Fibroblast of lung (primary cell): ENCODE data around the gene CCDC47. TPM values are rescaled to one million over a fixed set of nuclear protein-coding genes. Genes with fewer than 3 reads are reported as not detected.

Source experiments
- DNase-seq, 2 donors: peaks; one replicate each; pipeline versions ENCODE4 v3.0.0 to v3.0.0-alpha.2; 2010; ENCODE audit warnings: low read depth in 2 of 2
- H2AFZ ChIP-seq: 2 replicates; pipeline ENCODE4 v1.5.1; 2012; ENCODE audit warnings: low read length, control low read depth, inconsistent platforms
- H3K27ac ChIP-seq: 2 replicates; pipeline ENCODE4 v1.5.1; 2011; ENCODE audit warnings: low read length, control low read depth; ENCODE audit not compliant: insufficient read depth
- H3K27me3 ChIP-seq: 2 replicates; pipeline ENCODE4 v1.5.1; 2011; ENCODE audit warnings: mild to moderate bottlenecking, low read length; ENCODE audit not compliant: control insufficient read depth, insufficient read depth
- H3K36me3 ChIP-seq: 2 replicates; pipeline ENCODE4 v1.5.1; 2011; ENCODE audit warnings: low read length; ENCODE audit not compliant: control insufficient read depth, insufficient read depth
- H3K4me1 ChIP-seq: 2 replicates; pipeline ENCODE4 v1.5.1; 2011; ENCODE audit warnings: low read length; ENCODE audit not compliant: control insufficient read depth, insufficient read depth; ENCODE audit errors: extremely low read depth
- H3K4me2 ChIP-seq: 2 replicates; pipeline ENCODE4 v1.5.1; 2011; ENCODE audit warnings: low read length, control low read depth; ENCODE audit not compliant: insufficient read depth; ENCODE audit errors: extremely low read depth
- H3K4me3 ChIP-seq, 4 experiments: fragments of 200-600 bp in 1 of 4; sonication (generic) in 1 of 4; replicated peaks in 1 of 4; 2 replicates each; pipeline ENCODE4 v1.5.1; 2011 to 2016; ENCODE audit warnings: low read length in 4 of 4, low read depth in 3 of 4, mild to moderate bottlenecking in 3 of 4, control low read depth in 2 of 4, inconsistent platforms in 1 of 4, mixed read lengths in 1 of 4; ENCODE audit not compliant: insufficient read depth in 1 of 4; ENCODE audit errors: control extremely low read depth in 1 of 4
- H3K79me2 ChIP-seq: 2 replicates; pipeline ENCODE4 v1.5.1; 2012; ENCODE audit warnings: mild to moderate bottlenecking, low read length, inconsistent platforms; ENCODE audit not compliant: control insufficient read depth, insufficient read depth
- H3K9ac ChIP-seq: 2 replicates; pipeline ENCODE4 v1.5.1; 2011; ENCODE audit warnings: mild to moderate bottlenecking, low read length, control low read depth; ENCODE audit not compliant: insufficient read depth
- H3K9me3 ChIP-seq: 2 replicates; pipeline ENCODE4 v1.5.1; 2012; ENCODE audit warnings: low read depth, low read length; ENCODE audit not compliant: control insufficient read depth, insufficient read depth
- H4K20me1 ChIP-seq: 2 replicates; pipeline ENCODE4 v1.5.1; 2011; ENCODE audit warnings: low read length; ENCODE audit not compliant: control insufficient read depth, insufficient read depth; ENCODE audit errors: extremely low read depth
- CTCF ChIP-seq, 2 donors: IDR thresholded peaks in 1 of 2; conservative IDR thresholded peaks in 1 of 2; 1 replicate in 1 of 2; 2 replicates in 1 of 2; pipeline ENCODE4 v1.5.1; 2011 to 2012; ENCODE audit warnings: low read length in 2 of 2, control low read depth in 1 of 2, inconsistent platforms in 1 of 2, low read depth in 1 of 2, mild to moderate bottlenecking in 1 of 2
- EZH2 ChIP-seq: IDR thresholded peaks from 2 replicates; pipeline ENCODE4 v1.5.1; 2012; ENCODE audit warnings: low read length, control low read depth, mild to moderate bottlenecking; ENCODE audit errors: missing control alignments
- polyA minus RNA-seq: library from RNA; depleted of rRNA, polyadenylated mRNA; stranded (reverse); fragments of >200 nt; gene quantifications from 2 replicates; pipeline ENCODE4 v1.2.3, GENCODE V29; 2011; ENCODE audit warnings: low replicate concordance
- polyA plus RNA-seq, 2 donors: library from polyadenylated mRNA; depleted of rRNA in 1 of 2; stranded (reverse) in 1 of 2; unstranded in 1 of 2; fragments of >200 nt; gene quantifications; 2 replicates each; pipeline ENCODE4 v1.2.1, GENCODE V29; 2011 to 2012; ENCODE audit warnings: missing spikeins in 1 of 2
- total RNA-seq: library from RNA; depleted of rRNA; stranded (reverse); fragments of >200 nt; gene quantifications from 2 replicates; pipeline ENCODE4 v1.2.1, GENCODE V29; 2014

CCDC47 gene, protein sequence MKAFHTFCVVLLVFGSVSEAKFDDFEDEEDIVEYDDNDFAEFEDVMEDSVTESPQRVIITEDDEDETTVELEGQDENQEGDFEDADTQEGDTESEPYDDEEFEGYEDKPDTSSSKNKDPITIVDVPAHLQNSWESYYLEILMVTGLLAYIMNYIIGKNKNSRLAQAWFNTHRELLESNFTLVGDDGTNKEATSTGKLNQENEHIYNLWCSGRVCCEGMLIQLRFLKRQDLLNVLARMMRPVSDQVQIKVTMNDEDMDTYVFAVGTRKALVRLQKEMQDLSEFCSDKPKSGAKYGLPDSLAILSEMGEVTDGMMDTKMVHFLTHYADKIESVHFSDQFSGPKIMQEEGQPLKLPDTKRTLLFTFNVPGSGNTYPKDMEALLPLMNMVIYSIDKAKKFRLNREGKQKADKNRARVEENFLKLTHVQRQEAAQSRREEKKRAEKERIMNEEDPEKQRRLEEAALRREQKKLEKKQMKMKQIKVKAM
- total RNA-seq (64.5 and 65.6 TPM in 2 replicates), polyA plus RNA-seq (72.3 and 83.2 TPM in 2 replicates), polyA minus RNA-seq (24.7 and 37.8 TPM in 2 replicates)
- 59.4 and 60.5 TPM in 2 replicates for polyA plus RNA-seq (2012)

DNA sequence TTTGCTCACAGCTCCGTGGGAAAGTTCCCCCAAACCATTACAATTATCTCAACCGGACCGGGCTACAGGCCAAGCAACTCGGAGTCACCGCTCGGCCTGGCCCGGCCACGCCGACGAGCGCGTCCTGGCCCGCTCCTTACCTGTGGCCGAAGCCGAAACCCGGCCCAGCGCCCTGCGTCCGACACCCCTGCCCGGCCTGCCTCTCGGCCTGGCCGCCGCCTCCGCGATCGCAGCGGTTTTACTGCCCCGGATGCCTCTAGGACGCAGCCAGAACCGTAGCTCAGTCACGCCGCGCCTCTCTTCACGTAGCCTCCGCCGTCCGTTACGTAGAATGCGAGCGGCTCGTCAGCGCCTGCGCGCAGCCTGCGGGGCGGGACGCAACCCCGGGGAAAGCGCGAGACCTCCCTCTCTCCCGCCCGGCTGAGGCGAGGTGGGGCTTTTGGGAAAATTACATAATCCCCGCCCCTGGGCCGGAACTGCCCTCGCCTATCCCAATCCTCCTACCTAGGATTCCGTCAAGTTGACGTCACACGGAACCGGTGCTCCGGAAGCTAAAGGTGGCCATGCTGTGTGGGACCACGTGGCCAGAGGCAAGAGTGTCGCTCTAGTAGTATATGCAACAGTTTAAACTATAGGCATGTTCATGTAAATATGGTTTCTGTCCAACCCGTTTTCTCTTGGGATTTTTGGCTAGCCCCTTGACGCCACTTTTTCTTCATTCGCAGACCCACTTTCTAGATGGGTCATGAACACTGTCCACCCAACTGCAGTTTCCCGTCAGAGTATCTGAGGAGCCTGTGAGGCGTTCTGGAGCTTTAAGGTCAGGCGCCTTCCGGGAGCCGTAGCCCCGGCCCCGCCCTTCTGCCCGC is at the start of gene CCDC47:
CCDC47 (minus strand) TSS at position 326 of the 869 bp plus-strand sequence. CDS start 7,422 bp downstream, outside the sequence.
- Histone ChIP-seq H2AFZ (peak within 1 kb of the TSS; percentile 88), H3K36me3 (peaks cover 2% of the 10 kb centered on the region), H3K9ac (peak within 1 kb of the TSS; percentile 97), H3K4me1 (no peaks in the 10 kb centered on the region), H3K4me3 (peak within 1 kb of the TSS; percentile 89 to 100 (median 96)), H3K4me2 (peak within 1 kb of the TSS; percentile 99), H3K27ac (peak within 1 kb of the TSS; percentile 100), H3K27me3 (no peaks in the 10 kb centered on the region), H3K9me3 (no peaks in the 10 kb centered on the region), H4K20me1 (no peaks in the 10 kb centered on the region), H3K79me2 (peaks cover 90% of the 10 kb centered on the region)
- TF ChIP-seq CTCF (conservative IDR thresholded peaks at IDR 0.05 in 1 of 2, IDR thresholded peaks at IDR 0.05 in 1 of 2; ENCODE audit: low read depth in 1 of 2, low read length in 2 of 2): no peak
- no peak for TF ChIP-seq EZH2
- peak; percentile 99 for DNase-seq

DNA sequence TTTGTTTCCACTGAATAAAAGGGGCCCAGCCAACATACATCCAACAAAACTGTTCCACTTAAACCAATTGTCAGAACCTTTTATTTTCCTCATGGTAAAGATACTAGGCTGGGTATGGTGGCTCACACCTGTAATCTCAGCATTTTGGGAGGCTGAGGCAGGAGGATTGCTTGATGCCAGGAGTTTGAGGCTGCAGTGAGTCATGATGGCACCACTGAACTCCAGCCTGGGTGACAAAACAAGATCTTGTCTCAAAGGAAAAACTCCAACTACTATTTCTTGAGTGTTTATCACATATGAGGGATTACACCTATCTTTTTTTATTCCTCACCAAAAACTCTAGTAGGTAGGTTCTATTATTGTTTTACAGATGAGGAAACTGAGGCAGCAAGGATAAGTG is 49.1 kb upstream of the CCDC47 start:
- H2AFZ ChIP-seq: no peak overlapping the region
- no peak for DNase-seq
- H3K27ac ChIP-seq: no peak overlapping the region
- H3K9me3 ChIP-seq: no peaks in the 10 kb centered on the region
- H3K4me1 ChIP-seq: peaks cover 5% of the 10 kb centered on the region
- no peak overlapping the region for H3K4me2 ChIP-seq
- H4K20me1 ChIP-seq: no peaks in the 10 kb centered on the region
- TF ChIP-seq EZH2: no peak
- TF ChIP-seq CTCF (conservative IDR thresholded peaks at IDR 0.05 in 1 of 2, IDR thresholded peaks at IDR 0.05 in 1 of 2; ENCODE audit: low read depth in 1 of 2, low read length in 2 of 2): no peak
- H3K27me3 ChIP-seq: no peaks in the 10 kb centered on the region
- H3K79me2 ChIP-seq: peaks cover 25% of the 10 kb centered on the region
- no peak overlapping the region for H3K9ac ChIP-seq
- H3K36me3 ChIP-seq: peaks cover 50% of the 10 kb centered on the region
- no peak overlapping the region for H3K4me3 ChIP-seq

- H3K27ac ChIP-seq: no peak overlapping the region
- no peak overlapping the region for H2AFZ ChIP-seq
- peaks cover 5% of the 10 kb centered on the region for H3K4me1 ChIP-seq
- H3K79me2 ChIP-seq: peaks cover 25% of the 10 kb centered on the region
- no peak for DNase-seq
- TF ChIP-seq EZH2 (no peak), CTCF (conservative IDR thresholded peaks at IDR 0.05 in 1 of 2, IDR thresholded peaks at IDR 0.05 in 1 of 2; ENCODE audit: low read depth in 1 of 2, low read length in 2 of 2) (no peak)
- H3K36me3 ChIP-seq: peaks cover 51% of the 10 kb centered on the region
- no peak overlapping the region for H3K9ac ChIP-seq
- no peaks in the 10 kb centered on the region for H4K20me1 ChIP-seq
- H3K4me2 ChIP-seq: no peak overlapping the region
- no peaks in the 10 kb centered on the region for H3K27me3 ChIP-seq
- no peak overlapping the region for H3K4me3 ChIP-seq
- H3K9me3 ChIP-seq: no peaks in the 10 kb centered on the region
Measured at GRCh38 chr17:63821804-63822203, 48.4 kb upstream of the CCDC47 start.
